Measurements from ENCODE around the gene SYTL3.

- TF ChIP-seq CTCF (IDR thresholded peaks at IDR 0.05) (no peak), POLR2A (IDR thresholded peaks at IDR 0.05; ENCODE audit: low read depth) (no peak), EP300 (IDR thresholded peaks at IDR 0.05) (no peak)
These were observed 11.4 kb downstream of the SYTL3 start for GRCh38 chr6:158661156-158661685.
